HepG2 (cell line): Measurements from ENCODE around the gene DOLK. TPM values are rescaled to one million over a fixed set of nuclear protein-coding genes. Genes with fewer than 3 reads are reported as not detected.
A peak's percentile ranks its signal among the peaks of the same experiment; 100 is the strongest.

Experiments used
- AGO1 ChIP-seq: fragments of 200-400 bp; formaldehyde crosslinking; IDR thresholded peaks from 2 replicates; pipeline ENCODE4 v1.6.1; 2017; ENCODE audit warnings: mild to moderate bottlenecking, low read depth, low read length, moderate library complexity; ENCODE audit not compliant: poor library complexity, severe bottlenecking
- FOXM1 ChIP-seq: sonication (generic); formaldehyde crosslinking; IDR thresholded peaks from 2 replicates; pipeline ENCODE4 v1.5.0; 2020; ENCODE audit warnings: missing genetic modification reagents
- NAIF1 ChIP-seq: sonication (generic); formaldehyde crosslinking; IDR thresholded peaks from 2 replicates; pipeline ENCODE4 v1.5.0; 2020; ENCODE audit warnings: mild to moderate bottlenecking, missing genetic modification reagents, borderline replicate concordance
- PATZ1 ChIP-seq: sonication (generic); formaldehyde crosslinking; IDR thresholded peaks from 2 replicates; pipeline ENCODE4 v1.4.0; 2020; ENCODE audit warnings: missing genetic modification reagents
- PAXIP1 ChIP-seq: sonication (generic); formaldehyde crosslinking; conservative IDR thresholded peaks from 2 replicates; pipeline ENCODE4 v1.4.0; 2020; ENCODE audit warnings: mild to moderate bottlenecking, missing genetic modification reagents, moderate library complexity
- SAP130 ChIP-seq: IDR thresholded peaks from 2 replicates; pipeline ENCODE4 v1.6.1; 2016; ENCODE audit warnings: low read depth
- TEAD3 ChIP-seq: optimal IDR thresholded peaks from 2 replicates; pipeline ENCODE3; 2016; ENCODE audit warnings: borderline replicate concordance
- TFE3 ChIP-seq: IDR thresholded peaks from 2 replicates; pipeline ENCODE4 v1.6.1; 2016
- ZBTB4 ChIP-seq: sonication (generic); formaldehyde crosslinking; IDR thresholded peaks from 2 replicates; pipeline ENCODE4 v1.4.0; 2020; ENCODE audit warnings: missing genetic modification reagents, mild to moderate bottlenecking, borderline replicate concordance
- ZBTB7B ChIP-seq: sonication (generic); formaldehyde crosslinking; IDR thresholded peaks from 2 replicates; pipeline ENCODE4 v1.4.0; 2020; ENCODE audit warnings: missing genetic modification reagents
- ZFX ChIP-seq: sonication (generic); formaldehyde crosslinking; IDR thresholded peaks from 2 replicates; pipeline ENCODE4 v1.4.0; 2020; ENCODE audit warnings: mild to moderate bottlenecking, low read depth, missing genetic modification reagents, moderate library complexity
- ZNF687 ChIP-seq: sonication (generic); formaldehyde crosslinking; IDR thresholded peaks from 2 replicates; pipeline ENCODE4 v1.5.1; 2020; ENCODE audit warnings: mild to moderate bottlenecking, missing genetic modification reagents, moderate library complexity
- ZNF773 ChIP-seq: sonication (generic); formaldehyde crosslinking; IDR thresholded peaks from 2 replicates; pipeline ENCODE4 v1.4.0; 2020; ENCODE audit warnings: missing genetic modification reagents, borderline replicate concordance
- ZSCAN9 ChIP-seq: IDR thresholded peaks from 2 replicates; pipeline ENCODE4 v1.6.1; 2016; ENCODE audit warnings: borderline replicate concordance
- polyA plus RNA-seq, 8 experiments: library from polyadenylated mRNA; depleted of rRNA in 3 of 8; stranded (reverse) in 7 of 8; unstranded in 1 of 8; fragments of >200 nt; fragmentation: Illumina TruSeq in 4 of 8; extraction: Trizol in 4 of 8; gene quantifications; 2 replicates each; pipeline versions ENCODE4 v1.2.1 to v1.2.3, GENCODE V29; 2011 to 2016; ENCODE audit warnings: low read depth in 4 of 8, missing spikeins in 1 of 8, mixed read lengths in 1 of 8; ENCODE audit not compliant: insufficient read depth in 1 of 8
- total RNA-seq, 5 experiments: library from RNA; depleted of rRNA; stranded (reverse); fragments of >200 nt; fragmentation: Illumina TruSeq; extraction: Trizol; gene quantifications; 2 replicates each; pipeline ENCODE4 v1.2.3, GENCODE V29; 2016; ENCODE audit warnings: low read depth in 1 of 5

The DOLK gene
- total and polyA plus RNA-seq, 2 of the 13 experiments (the other 11 are each of a cell fraction or from before 2014, with no cell fraction given) = 15.4 to 18.7 TPM

GRCh38 chr9:128911529-128912035, 35.8 kb downstream of the DOLK start (continued):
- TF ChIP-seq FOXM1 (CRISPR knock-in tag) (no peak), ZNF687 (CRISPR knock-in tag) (peak; percentile 91), PATZ1 (CRISPR knock-in tag) (peak; percentile 76), ZBTB7B (CRISPR knock-in tag) (peak; percentile 43; the same call in 1 of the 2 replicates), ZNF773 (CRISPR knock-in tag) (no peak), NAIF1 (CRISPR knock-in tag) (no peak), ZFX (peak; percentile 22; the same call in 1 of the 2 replicates), ZBTB4 (CRISPR knock-in tag) (0 out of 2 replicates have a peak, but pooled peaks have one; percentile 56), AGO1 (peak; percentile 33), TFE3 (CRISPR knock-in tag) (peak; percentile 50; the same call in 1 of the 2 replicates), PAXIP1 (CRISPR knock-in tag) (peak; percentile 42; the same call in 1 of the 2 replicates), TEAD3 (CRISPR knock-in tag) (peak; percentile 41), ZSCAN9 (CRISPR knock-in tag) (peak; percentile 19; the same call in 1 of the 2 replicates), SAP130 (peak; percentile 83)
